Nephron (organoid): Measurements from ENCODE around the gene CELF4.

Experiments
- H3K27ac Mint-ChIP-seq, 3 experiments: 2 replicates each; pipeline ENCODE4 v1.8.0; 2020; ENCODE audit warnings: mixed read lengths in 3 of 3, mild to moderate bottlenecking in 2 of 3, moderate library complexity in 1 of 3
- H3K27me3 Mint-ChIP-seq: 2 replicates; pipeline ENCODE4 v1.8.0; 2021; ENCODE audit warnings: low read depth, mild to moderate bottlenecking, moderate library complexity, mixed read lengths
- H3K36me3 Mint-ChIP-seq: 2 replicates; pipeline ENCODE4 v1.8.0; 2020; ENCODE audit warnings: low read depth, mixed read lengths
- H3K4me1 Mint-ChIP-seq: 2 replicates; pipeline ENCODE4 v1.8.0; 2020; ENCODE audit warnings: mixed read lengths
- H3K4me3 Mint-ChIP-seq, 3 experiments: 2 replicates each; pipeline ENCODE4 v1.8.0; 2020; ENCODE audit warnings: mild to moderate bottlenecking in 3 of 3, mixed read lengths in 3 of 3, moderate library complexity in 2 of 3
- H3K9me3 Mint-ChIP-seq: 2 replicates; pipeline ENCODE4 v1.8.0; 2020; ENCODE audit warnings: mixed read lengths
- TF ChIP-seq, protein P1 (sequence below), 3 experiments: fragments of 200-600 bp; sonication (generic); IDR thresholded peaks; one replicate each; pipeline ENCODE4 v1.5.0; 2021; ENCODE audit warnings: antibody characterized with exemption in 3 of 3; ENCODE audit not compliant: unreplicated experiment in 3 of 3

CELF4 gene

DNA sequence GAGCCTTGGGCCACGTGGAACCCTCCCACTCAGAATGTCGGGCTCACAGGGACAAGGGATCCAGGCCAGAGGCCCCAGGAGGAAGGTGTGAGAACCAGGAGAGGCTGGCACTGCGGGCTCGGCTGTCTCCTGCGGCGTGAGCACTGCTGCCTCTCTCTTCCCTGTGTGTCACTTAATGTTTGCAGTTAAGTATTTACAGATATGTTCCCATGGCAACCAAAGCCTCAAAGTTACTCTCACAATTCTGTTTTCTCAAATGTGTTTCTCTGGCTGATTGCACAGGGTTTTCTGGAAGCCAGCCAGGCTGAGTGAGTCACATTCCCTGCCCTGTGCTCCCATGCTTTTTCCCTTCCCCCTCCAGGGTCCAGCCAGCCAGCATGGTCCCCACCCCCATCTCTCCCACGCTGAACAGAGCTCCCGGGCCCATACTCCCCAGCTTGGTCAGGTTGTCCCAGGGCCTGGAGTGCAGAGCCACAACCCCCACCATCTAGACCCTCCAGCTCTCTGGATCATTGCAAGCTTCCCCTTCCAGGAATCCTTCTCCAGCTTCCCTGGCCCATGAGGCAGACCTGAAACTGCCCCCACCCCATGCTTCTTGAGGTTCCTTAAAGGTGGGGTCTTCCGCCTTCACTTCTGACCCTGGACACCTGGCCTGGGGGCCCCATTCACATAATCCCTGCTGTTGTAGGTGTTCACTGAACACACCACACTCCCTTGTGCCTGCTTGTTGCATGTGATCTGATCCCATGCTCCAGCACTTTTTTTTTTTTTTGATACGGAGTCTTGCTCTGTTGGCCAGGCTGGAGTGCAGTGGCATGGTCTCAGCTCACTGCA, 265.9 kb downstream of the CELF4 start:
- Mint-ChIP-seq H3K9me3 (no peaks in the 10 kb centered on the region), H3K4me1 (peaks cover 55% of the 10 kb centered on the region), H3K36me3 (no peaks in the 10 kb centered on the region), H3K27ac (peak overlapping the region; percentile 96 to 99 (median 98)), H3K27me3 (peaks cover 8% of the 10 kb centered on the region), H3K4me3 (peak overlapping the region; percentile 13 to 36 (median 15))
- TF ChIP-seq, protein P1, sequence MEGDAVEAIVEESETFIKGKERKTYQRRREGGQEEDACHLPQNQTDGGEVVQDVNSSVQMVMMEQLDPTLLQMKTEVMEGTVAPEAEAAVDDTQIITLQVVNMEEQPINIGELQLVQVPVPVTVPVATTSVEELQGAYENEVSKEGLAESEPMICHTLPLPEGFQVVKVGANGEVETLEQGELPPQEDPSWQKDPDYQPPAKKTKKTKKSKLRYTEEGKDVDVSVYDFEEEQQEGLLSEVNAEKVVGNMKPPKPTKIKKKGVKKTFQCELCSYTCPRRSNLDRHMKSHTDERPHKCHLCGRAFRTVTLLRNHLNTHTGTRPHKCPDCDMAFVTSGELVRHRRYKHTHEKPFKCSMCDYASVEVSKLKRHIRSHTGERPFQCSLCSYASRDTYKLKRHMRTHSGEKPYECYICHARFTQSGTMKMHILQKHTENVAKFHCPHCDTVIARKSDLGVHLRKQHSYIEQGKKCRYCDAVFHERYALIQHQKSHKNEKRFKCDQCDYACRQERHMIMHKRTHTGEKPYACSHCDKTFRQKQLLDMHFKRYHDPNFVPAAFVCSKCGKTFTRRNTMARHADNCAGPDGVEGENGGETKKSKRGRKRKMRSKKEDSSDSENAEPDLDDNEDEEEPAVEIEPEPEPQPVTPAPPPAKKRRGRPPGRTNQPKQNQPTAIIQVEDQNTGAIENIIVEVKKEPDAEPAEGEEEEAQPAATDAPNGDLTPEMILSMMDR (IDR thresholded peaks at IDR 0.05; ENCODE audit: unreplicated experiment in 3 of 3) = no peak

DNA sequence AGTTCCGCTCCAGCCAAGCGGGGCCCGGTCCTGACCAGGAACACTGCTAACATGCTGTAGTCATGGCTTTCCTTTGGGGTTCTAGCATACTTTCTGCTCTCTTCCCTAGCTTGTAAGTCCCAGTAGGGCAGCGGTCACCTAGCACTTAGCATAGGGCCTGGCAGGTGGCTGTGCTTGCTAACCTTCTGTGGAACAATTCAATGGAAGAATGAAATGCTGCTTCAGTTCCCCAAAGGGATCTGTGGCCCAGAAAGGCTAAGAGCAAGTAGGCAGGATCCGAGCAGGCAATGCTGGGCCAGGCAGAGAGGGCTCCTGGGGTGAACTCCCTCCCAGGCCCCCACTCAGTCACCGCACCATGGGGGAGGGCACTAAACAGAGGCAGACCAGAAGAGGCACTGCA, 266.8 kb downstream of the CELF4 start:
- TF ChIP-seq, protein P1 (IDR thresholded peaks at IDR 0.05; ENCODE audit: unreplicated experiment in 3 of 3) = no peak
- peaks cover 8% of the 10 kb centered on the region for H3K27me3 Mint-ChIP-seq
- no peaks in the 10 kb centered on the region for H3K36me3 Mint-ChIP-seq
- peaks cover 50% of the 10 kb centered on the region for H3K4me1 Mint-ChIP-seq
- H3K9me3 Mint-ChIP-seq = no peaks in the 10 kb centered on the region
- H3K27ac Mint-ChIP-seq = peak overlapping the region; percentile 96 to 99 (median 98)
- H3K4me3 Mint-ChIP-seq = peak overlapping the region in 1 of 3 experiments; percentile 36

DNA sequence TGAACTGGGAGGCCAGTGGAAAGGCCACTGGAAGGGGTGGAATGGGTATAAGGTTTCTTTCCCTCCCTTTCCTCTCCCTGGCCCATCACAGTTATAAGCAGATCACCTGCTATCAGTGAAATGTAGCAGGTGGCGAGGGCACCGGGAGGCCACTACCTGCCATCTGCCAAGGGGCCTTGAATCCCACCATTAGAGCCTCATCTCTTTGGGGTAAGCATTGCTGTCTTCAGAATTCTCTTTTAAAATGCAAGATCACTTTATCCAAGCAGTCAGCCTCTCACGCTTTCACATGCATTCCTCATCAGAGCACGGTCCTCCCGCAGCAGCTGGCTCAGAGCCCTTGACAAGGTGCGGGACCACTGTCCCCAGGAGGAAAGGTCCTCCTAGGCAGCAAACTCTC, 268.5 kb downstream of the CELF4 start:
- no peaks in the 10 kb centered on the region for H3K9me3 Mint-ChIP-seq
- peak overlapping the region; percentile 49 to 67 (median 58) for H3K27ac Mint-ChIP-seq
- no peaks in the 10 kb centered on the region for H3K36me3 Mint-ChIP-seq
- TF ChIP-seq, protein P1 (IDR thresholded peaks at IDR 0.05; ENCODE audit: unreplicated experiment in 3 of 3) = no peak
- H3K4me3 Mint-ChIP-seq = no peak overlapping the region
- H3K27me3 Mint-ChIP-seq = peaks cover 11% of the 10 kb centered on the region
- peaks cover 37% of the 10 kb centered on the region for H3K4me1 Mint-ChIP-seq

DNA sequence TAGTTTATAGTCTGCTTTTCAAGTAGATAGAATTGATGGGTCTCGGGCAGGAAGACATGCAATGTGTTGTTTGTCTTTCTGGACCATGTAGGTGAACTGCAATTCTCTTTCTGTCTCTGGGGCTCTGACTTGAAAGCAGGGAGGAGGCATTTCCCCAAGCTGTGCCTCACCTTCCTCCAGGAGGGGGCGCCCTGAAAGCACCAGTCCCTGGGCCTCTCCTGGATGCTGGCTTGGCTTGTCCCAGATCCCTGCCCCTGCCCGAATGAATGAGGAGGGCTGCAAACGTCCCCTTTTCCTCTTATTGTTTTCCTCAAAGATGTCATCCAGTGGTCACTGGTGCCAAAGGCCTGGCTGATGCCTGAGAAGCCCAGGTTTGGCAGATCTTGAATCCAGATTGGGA, 270.6 kb downstream of the CELF4 start:
- Mint-ChIP-seq H3K4me3 (no peak overlapping the region), H3K9me3 (no peaks in the 10 kb centered on the region), H3K27ac (no peak overlapping the region), H3K36me3 (no peaks in the 10 kb centered on the region), H3K4me1 (peaks cover 23% of the 10 kb centered on the region), H3K27me3 (peaks cover 12% of the 10 kb centered on the region)
- TF ChIP-seq, protein P1 (IDR thresholded peaks at IDR 0.05; ENCODE audit: unreplicated experiment in 3 of 3) = peak; percentile 27 to 42 (median 35)

DNA sequence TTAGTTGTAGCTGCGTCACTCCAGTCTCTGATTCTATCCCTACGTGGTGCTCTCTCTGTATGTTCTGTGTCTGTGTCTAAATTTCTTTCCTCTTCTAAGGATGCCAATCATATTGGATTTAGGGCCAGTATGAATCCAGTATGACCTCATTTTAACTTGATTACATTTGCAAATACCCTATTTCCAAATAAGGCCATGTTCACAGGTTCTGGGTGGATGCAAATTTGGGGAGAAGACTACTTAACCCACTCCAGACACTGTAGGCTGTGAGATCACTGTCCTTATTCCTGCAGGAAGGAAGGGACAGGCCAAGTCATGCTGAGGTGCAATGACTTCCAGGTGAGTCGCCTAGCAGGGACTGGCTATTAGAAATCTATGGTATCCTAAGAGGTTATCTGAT, 272.2 kb downstream of the CELF4 start:
- H3K9me3 Mint-ChIP-seq = no peaks in the 10 kb centered on the region
- no peak overlapping the region for H3K27ac Mint-ChIP-seq
- H3K27me3 Mint-ChIP-seq = peaks cover 16% of the 10 kb centered on the region
- H3K4me1 Mint-ChIP-seq = peaks cover 15% of the 10 kb centered on the region
- no peaks in the 10 kb centered on the region for H3K36me3 Mint-ChIP-seq
- TF ChIP-seq, protein P1 (IDR thresholded peaks at IDR 0.05; ENCODE audit: unreplicated experiment in 3 of 3) = no peak
- no peak overlapping the region for H3K4me3 Mint-ChIP-seq

DNA sequence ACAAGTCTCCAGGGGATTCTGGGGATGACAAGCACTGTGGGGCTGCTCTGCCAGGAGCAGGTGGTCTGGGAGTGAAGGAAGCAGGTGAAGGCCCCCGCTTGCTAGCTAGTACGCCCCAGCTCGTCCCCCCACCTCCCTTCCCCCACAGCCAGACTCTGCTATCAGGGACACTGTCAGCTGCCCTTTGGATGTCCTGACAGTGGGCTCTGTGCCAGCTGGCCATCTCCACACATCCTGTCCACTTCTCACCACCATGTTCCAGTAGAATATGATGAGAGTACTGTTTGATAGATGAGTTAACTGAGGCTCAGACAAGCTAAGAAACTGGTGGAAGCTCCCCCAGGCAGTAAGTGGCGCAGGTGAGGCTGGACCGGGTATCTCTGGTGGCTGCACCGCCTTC, 276.2 kb downstream of the CELF4 start:
- H3K4me1 Mint-ChIP-seq = peaks cover 13% of the 10 kb centered on the region

More for the DNA sequence above, 276.2 kb downstream of the CELF4 start:
- Mint-ChIP-seq H3K27ac (no peak overlapping the region), H3K27me3 (peaks cover 17% of the 10 kb centered on the region), H3K36me3 (no peaks in the 10 kb centered on the region), H3K4me3 (no peak overlapping the region), H3K9me3 (no peaks in the 10 kb centered on the region)
- TF ChIP-seq, protein P1 (IDR thresholded peaks at IDR 0.05; ENCODE audit: unreplicated experiment in 3 of 3) = no peak
